OCI-LY7 (cell line): ENCODE measurements around the gene GALNTL6.

Experiments used
- CTCF ChIP-seq: fragments of 200-600 bp; sonication (generic); conservative IDR thresholded peaks from 2 replicates; pipeline ENCODE4 v1.5.1; 2014; ENCODE audit warnings: mild to moderate bottlenecking, antibody characterized with exemption, low read length, moderate library complexity, mixed read lengths
- EZH2phosphoT487 ChIP-seq: fragments of 200-600 bp; sonication (generic); IDR thresholded peaks from 2 replicates; pipeline ENCODE4 v1.6.1; 2018; ENCODE audit warnings: low read depth, borderline replicate concordance, mild to moderate bottlenecking, mixed run types, antibody characterized with exemption, low read length, moderate library complexity, mixed read lengths

- TF ChIP-seq CTCF (no peak), EZH2phosphoT487 (no peak)
Measured at GRCh38 chr4:172654457-172654856, 841.3 kb downstream of the GALNTL6 start.
